ENCODE measurements around the gene BSCL2. TPM values are rescaled to one million over a fixed set of nuclear protein-coding genes. Genes with fewer than 3 reads are reported as not detected.

The BSCL2 gene
- total RNA-seq, 1 donor from 2014 or later, result 34.6 TPM

DNA sequence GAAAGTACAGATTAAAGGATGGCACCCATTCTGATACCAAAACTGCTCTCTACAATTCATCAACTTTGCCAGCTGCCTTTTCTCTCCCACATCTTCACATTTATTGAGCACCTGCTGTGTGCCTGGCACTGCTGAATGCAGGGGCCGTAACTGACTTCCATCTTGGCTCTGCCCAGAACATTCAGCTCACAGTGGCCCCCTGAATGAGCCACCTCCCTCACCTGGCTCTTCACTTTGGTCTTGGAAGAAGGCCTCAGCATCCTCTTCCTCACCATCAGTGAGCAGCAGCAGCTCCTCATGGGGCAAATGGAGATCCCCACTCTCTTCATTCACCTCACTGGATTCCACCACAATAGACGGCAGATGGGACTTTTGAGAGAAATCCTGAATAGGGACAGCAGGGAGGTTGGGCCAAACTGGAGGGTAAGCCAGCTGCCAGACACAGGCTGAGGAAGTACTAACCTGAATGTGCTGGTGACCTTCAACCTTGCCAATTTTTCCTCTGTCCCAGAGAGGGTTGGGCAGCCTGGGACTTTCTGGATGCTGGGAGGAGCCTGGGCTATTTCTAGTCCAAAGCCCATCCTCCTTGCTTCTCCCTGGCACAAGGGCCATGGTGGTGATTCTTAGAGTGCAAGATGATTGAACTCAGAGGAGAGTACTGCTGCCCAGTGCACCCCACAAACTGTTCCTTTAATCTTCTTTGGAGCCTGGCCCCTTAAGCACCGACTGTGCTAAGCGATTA lies 37.6 kb downstream of the BSCL2 start:
- Mint-ChIP-seq H3K9me3 (no peaks in the 10 kb centered on the region), H3K36me3 (peaks cover 7% of the 10 kb centered on the region), H3K27me3 (ENCODE audit: insufficient read depth, low read depth) (peaks cover 5% of the 10 kb centered on the region), H3K27ac (peak overlapping the region; percentile 35), H3K4me1 (peaks cover 37% of the 10 kb centered on the region), H3K4me3 (peak overlapping the region; percentile 100)
- Histone ChIP-seq H3K79me2 (ENCODE audit: low read depth) (peaks cover 58% of the 10 kb centered on the region), H3K9ac (no peak overlapping the region), H3K9me3 (ENCODE audit: low read depth) (no peaks in the 10 kb centered on the region), H3K36me3 (no peaks in the 10 kb centered on the region), H3F3A (ENCODE audit: low read depth) (peaks cover 81% of the 10 kb centered on the region), H3K27me3 (no peaks in the 10 kb centered on the region), H3K4me3 (no peak overlapping the region), H3K4me2 (no peak overlapping the region), H3K4me1 (peaks cover 14% of the 10 kb centered on the region), H3K27ac (peak overlapping the region; percentile 66), H2AFZ (replicated peaks) (no peak overlapping the region), H4K20me1 (ENCODE audit: low read depth) (peaks cover 17% of the 10 kb centered on the region)
- TF ChIP-seq, protein P1, sequence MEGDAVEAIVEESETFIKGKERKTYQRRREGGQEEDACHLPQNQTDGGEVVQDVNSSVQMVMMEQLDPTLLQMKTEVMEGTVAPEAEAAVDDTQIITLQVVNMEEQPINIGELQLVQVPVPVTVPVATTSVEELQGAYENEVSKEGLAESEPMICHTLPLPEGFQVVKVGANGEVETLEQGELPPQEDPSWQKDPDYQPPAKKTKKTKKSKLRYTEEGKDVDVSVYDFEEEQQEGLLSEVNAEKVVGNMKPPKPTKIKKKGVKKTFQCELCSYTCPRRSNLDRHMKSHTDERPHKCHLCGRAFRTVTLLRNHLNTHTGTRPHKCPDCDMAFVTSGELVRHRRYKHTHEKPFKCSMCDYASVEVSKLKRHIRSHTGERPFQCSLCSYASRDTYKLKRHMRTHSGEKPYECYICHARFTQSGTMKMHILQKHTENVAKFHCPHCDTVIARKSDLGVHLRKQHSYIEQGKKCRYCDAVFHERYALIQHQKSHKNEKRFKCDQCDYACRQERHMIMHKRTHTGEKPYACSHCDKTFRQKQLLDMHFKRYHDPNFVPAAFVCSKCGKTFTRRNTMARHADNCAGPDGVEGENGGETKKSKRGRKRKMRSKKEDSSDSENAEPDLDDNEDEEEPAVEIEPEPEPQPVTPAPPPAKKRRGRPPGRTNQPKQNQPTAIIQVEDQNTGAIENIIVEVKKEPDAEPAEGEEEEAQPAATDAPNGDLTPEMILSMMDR (IDR thresholded peaks at IDR 0.05), result no peak
- TF ChIP-seq EZH2 (IDR thresholded peaks at IDR 0.05) (no peak), EZH2phosphoT487 (IDR thresholded peaks at IDR 0.05) (no peak)
- DNase-seq (ENCODE audit: low spot score), result peak; percentile 34

DNA sequence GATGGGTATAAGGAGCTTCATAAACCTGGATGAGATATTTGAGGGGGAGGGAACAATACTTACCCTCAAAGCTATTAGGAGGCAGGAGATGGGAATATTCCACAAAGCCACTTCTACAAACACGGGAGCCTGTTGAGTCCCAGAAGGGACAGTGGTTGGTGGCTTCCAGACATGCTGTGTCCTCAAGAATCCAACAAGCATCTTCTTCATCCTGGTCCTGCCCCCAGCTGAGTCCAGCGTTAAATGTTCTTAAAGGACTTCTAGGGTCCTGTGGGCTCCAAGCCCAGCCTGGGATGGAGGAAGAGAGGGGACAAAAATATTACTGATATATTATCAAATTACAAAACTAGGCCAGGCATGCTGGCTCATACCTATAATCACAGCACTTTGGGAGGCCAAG lies 39.8 kb downstream of the BSCL2 start:
- Histone ChIP-seq H3K9me3 (ENCODE audit: low read depth) (no peaks in the 10 kb centered on the region), H3K4me1 (peaks cover 14% of the 10 kb centered on the region), H3K4me2 (peak overlapping the region; percentile 88), H3K79me2 (ENCODE audit: low read depth) (peaks cover 67% of the 10 kb centered on the region), H3F3A (ENCODE audit: low read depth) (peaks cover 78% of the 10 kb centered on the region), H3K9ac (no peak overlapping the region), H3K4me3 (peak overlapping the region; percentile 4), H3K36me3 (no peaks in the 10 kb centered on the region), H3K27me3 (no peaks in the 10 kb centered on the region), H2AFZ (replicated peaks) (no peak overlapping the region), H4K20me1 (ENCODE audit: low read depth) (peaks cover 17% of the 10 kb centered on the region), H3K27ac (no peak overlapping the region)
- Mint-ChIP-seq H3K36me3 (peaks cover 10% of the 10 kb centered on the region), H3K27ac (no peak overlapping the region), H3K27me3 (ENCODE audit: insufficient read depth, low read depth) (peaks cover 5% of the 10 kb centered on the region), H3K4me1 (peaks cover 34% of the 10 kb centered on the region), H3K9me3 (no peaks in the 10 kb centered on the region), H3K4me3 (no peak overlapping the region)
- DNase-seq (ENCODE audit: low spot score), result no peak
- no peak for TF ChIP-seq EZH2 (IDR thresholded peaks at IDR 0.05)
- TF ChIP-seq, protein P1 (IDR thresholded peaks at IDR 0.05), result no peak
- TF ChIP-seq EZH2phosphoT487 (IDR thresholded peaks at IDR 0.05), result no peak

DNA sequence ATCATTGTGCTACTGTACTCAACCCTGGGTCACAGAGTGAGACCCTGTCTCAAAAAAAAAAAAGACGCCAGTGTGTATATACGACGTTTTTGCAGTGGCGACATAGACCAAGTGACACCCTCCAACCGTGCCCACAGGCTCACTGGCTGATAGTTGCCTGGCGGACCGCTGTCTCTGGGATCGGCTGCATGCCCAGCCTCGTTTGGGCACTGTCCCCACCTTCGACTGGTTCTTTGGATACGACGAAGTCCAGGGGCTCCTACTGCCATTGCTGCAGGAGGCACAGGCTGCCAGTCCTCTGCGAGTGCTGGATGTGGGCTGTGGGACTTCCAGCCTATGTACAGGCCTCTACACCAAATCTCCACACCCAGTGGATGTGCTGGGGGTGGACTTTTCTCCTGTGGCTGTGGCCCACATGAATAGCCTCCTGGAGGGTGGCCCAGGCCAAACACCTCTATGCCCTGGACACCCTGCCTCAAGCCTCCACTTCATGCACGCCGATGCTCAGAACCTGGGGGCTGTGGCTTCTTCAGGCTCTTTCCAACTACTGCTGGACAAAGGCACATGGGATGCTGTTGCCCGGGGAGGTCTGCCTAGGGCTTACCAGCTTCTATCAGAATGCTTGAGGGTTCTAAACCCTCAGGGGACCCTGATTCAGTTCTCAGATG lies 40.8 kb downstream of the BSCL2 start:
- Histone ChIP-seq H3K27ac (peak overlapping the region; percentile 45), H3K4me2 (peak overlapping the region; percentile 88), H3F3A (ENCODE audit: low read depth) (peaks cover 75% of the 10 kb centered on the region), H4K20me1 (ENCODE audit: low read depth) (peaks cover 17% of the 10 kb centered on the region), H2AFZ (replicated peaks) (no peak overlapping the region), H3K4me1 (peaks cover 14% of the 10 kb centered on the region), H3K4me3 (peak overlapping the region; percentile 65), H3K36me3 (no peaks in the 10 kb centered on the region), H3K79me2 (ENCODE audit: low read depth) (peaks cover 59% of the 10 kb centered on the region), H3K27me3 (no peaks in the 10 kb centered on the region), H3K9me3 (ENCODE audit: low read depth) (no peaks in the 10 kb centered on the region), H3K9ac (peak overlapping the region; percentile 77)
- Mint-ChIP-seq H3K9me3 (no peaks in the 10 kb centered on the region), H3K4me1 (peaks cover 33% of the 10 kb centered on the region), H3K36me3 (peaks cover 11% of the 10 kb centered on the region), H3K27me3 (ENCODE audit: insufficient read depth, low read depth) (peaks cover 5% of the 10 kb centered on the region), H3K4me3 (peak overlapping the region; percentile 99), H3K27ac (peak overlapping the region; percentile 33)
- DNase-seq (ENCODE audit: low spot score), result no peak
- TF ChIP-seq, protein P1 (IDR thresholded peaks at IDR 0.05), result no peak
- no peak for TF ChIP-seq EZH2 (IDR thresholded peaks at IDR 0.05)
- TF ChIP-seq EZH2phosphoT487 (IDR thresholded peaks at IDR 0.05), result no peak
